Dermis microvascular lymphatic vessel endothelial cell (primary cell): ENCODE data around the gene SEMA4G. TPM values are rescaled to one million over a fixed set of nuclear protein-coding genes. Genes with fewer than 3 reads are reported as not detected.

Experiments
- DNase-seq, 2 donors: peaks; one replicate each; pipeline versions ENCODE4 v3.0.0 to v3.0.0-alpha.2; 2010; ENCODE audit warnings: low read depth in 2 of 2
- total RNA-seq: library from RNA; depleted of rRNA; stranded (reverse); fragments of >200 nt; gene quantifications from 2 replicates; pipeline ENCODE4 v1.2.1, GENCODE V29; 2014

The SEMA4G gene, protein sequence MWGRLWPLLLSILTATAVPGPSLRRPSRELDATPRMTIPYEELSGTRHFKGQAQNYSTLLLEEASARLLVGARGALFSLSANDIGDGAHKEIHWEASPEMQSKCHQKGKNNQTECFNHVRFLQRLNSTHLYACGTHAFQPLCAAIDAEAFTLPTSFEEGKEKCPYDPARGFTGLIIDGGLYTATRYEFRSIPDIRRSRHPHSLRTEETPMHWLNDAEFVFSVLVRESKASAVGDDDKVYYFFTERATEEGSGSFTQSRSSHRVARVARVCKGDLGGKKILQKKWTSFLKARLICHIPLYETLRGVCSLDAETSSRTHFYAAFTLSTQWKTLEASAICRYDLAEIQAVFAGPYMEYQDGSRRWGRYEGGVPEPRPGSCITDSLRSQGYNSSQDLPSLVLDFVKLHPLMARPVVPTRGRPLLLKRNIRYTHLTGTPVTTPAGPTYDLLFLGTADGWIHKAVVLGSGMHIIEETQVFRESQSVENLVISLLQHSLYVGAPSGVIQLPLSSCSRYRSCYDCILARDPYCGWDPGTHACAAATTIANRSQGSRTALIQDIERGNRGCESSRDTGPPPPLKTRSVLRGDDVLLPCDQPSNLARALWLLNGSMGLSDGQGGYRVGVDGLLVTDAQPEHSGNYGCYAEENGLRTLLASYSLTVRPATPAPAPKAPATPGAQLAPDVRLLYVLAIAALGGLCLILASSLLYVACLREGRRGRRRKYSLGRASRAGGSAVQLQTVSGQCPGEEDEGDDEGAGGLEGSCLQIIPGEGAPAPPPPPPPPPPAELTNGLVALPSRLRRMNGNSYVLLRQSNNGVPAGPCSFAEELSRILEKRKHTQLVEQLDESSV
- total RNA-seq, result 0.77 and 1.5 TPM in 2 replicates

DNA sequence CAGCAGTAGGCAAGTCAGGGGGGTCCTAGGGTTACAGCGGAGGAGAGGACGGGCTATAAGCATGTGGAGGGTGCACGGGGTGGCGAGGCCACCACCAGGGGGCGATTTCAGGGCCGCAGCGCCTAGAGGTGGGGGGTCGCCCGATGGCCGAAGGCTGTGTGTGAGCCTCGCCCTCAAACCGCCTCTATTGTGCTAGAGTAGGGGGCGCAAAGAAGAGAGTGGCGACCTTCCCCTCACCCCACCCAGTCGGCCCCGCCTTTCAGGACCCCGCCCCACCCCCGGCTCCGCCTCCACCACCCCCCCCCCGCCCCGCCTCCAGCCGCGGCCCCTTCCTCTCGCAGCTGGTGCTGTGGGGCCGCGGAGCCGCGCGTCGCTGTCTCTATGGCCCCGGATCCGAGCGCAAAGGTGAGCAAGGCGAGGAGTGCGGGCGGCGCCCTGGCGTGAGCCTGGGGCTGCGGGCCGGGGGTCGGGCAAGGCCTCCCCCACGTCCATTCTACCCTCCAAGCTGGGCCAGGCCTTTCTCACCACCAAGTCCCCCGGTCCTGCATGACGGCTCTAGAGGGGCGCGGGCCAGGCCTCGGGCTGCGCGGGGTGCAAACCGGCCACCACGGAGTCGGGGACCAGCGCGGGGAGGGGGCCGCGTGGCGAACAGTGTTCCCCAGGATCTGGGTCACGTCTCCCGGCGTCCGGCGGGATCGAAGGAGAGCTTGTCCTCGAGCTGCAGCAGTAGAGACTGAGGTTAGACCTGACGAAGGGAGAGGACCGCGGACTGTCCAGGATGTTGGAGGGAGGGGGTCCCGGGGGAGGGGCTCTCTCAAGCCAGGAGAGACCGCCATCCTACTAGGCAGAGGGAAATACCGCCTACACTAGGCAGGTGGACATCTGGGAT, at the start of gene SEMA4G:
Gene SEMA4G, plus strand, starts transcription at position 318 of the 889 bp plus-strand sequence. CDS start 3,409 bp downstream, outside the sequence.
- DNase-seq, result peak in 1 of 2 donors; percentile 46

DNA sequence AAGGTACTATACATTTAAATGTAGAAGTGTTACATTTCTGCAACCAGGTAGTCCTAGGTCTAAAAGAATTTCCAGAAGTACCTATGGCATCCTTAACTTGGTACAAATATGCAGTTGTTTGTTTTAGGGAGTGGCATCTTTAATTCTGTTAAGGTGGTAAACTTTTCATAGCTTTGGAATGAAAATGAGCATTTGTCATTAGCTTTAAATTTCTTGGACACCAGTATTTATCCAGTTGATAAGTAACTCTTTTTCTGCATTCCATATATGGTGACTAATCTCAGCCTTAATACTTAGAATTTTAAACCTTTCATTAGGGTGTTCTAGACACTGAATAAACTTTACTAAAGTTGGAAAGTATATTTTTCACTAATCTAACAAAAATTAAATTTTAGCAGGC, 45.7 kb upstream of the SEMA4G start:
- DNase-seq, result no peak

DNA sequence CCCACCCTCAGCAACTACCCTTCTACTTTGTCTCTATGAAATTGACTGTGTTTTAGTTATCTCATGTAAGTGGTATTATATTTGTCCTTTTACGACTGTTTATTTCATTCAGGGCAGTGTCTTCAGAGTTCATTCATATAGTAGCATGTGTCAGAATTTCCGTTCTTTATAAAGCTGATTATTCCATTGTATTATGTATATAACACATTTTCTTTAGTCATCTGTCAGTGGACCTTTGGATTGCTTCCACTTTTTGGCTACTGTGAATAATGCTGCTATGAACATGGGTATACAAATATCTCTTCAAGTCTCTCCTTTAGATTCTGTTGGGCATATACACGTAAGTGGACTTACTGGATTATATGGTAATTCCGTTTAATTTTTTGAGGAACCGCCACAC, 42.0 kb upstream of the SEMA4G start:
- DNase-seq, result peak; percentile 9 to 82

DNA sequence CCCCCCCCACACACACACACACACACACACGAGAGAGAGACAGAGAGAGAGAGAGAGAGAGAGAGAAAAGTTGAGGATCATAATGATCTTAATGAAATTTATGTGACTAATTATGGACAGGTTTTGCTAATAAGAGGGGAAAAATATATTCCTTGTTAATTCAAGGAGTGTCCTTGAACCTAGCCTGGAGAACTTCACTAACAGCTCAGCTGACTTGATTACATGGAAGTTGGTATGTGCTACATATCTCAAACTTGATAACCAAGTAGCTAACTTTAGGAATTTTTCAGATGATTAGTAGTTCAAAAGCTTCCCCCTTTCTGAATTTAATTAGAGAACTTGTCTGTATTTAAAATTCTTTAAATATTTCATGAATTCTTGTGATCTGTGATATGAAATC, 41.3 kb upstream of the SEMA4G start:
- no peak for DNase-seq

DNA sequence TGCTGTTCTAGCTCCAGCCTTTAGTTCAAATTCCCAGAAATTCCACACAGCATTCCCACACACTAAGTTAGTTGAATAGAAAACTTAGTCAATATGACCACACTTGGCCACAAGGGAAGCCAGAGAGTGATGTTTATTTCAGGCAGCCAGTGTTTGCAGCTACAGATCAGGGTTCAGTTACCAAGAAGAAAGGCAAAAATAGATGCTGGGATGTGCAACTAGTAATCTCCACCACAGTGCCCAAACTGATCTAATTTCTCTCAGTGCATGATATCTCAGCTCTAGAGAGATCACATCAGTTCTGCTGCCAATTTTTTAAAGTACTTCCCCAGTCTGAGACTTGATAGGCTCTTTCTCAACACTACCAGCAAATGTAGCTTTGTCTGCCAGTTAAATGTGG, 38.9 kb upstream of the SEMA4G start:
- no peak for DNase-seq

DNA sequence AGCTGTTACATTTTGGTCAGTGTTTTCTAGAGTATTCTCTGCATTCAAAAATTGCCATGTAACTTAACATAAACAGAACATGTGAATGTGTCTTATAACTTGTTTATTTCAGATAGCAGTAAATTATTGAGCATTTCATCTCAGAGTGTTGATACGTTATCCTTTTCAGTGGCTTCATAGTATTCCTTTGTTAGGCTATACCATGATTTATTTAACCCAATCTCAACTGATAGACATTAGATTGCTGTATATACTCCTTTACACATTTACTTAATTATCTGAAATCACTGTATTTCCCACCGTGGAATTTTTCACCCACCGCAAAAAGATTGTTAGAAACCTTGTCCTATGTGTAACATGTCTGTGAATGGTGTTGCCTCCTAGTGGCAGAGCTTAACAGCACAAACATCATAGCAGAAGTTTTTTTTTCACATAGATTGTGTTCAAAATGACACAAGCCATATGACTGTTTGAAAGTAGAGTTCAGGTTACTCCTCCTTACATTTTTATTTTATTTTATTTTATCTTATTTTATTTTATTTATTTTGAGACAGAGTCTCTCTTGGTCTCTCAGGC, 35.1 kb upstream of the SEMA4G start:
- peak in 1 of 2 donors; percentile 25 for DNase-seq

DNA sequence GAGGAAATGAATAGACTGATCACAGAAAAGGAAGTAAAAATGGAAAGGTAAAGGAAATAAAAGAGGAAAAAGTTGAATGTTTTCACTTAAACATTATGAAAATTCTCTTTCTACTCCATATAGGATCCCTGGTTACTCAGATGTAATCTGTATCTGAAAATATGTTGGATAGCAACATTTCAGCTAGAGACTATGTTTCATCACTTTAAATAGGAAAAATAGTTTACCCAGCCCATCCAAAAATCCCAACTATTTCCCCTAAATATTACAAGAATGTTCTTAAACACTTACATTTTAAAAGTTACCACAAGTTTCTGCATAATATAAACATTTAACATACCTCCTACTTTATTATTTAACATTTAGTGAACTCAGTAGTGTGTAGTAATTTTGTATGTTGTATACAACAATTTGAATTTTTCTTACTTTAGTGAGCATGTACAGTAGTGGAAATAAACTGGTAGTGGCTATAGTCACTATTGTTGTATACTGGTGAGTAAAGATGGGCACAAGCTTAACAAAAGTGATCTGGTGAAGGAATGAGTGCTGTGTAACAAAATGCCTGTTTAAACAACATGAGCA, 29.4 kb upstream of the SEMA4G start:
- no peak for DNase-seq

DNA sequence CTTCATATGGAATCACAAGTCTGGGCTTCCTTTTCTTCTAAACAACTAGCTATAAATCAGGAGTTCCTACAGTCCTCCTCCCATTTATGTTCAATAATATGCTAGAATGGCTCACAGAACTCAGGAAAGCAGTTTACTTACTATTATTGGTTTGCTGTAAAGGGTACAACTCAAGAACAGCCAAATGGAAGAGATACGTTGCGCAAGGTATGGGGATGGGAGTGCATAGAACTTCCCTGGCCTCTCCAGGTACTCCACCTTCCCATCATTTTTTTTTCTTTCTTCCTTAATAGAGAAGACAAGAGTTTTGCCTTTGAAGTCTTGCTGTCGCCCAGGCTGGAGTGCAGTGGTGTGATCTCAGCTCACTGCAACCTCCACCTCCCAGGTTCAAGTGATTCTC, 27.1 kb upstream of the SEMA4G start:
- DNase-seq, result no peak

DNA sequence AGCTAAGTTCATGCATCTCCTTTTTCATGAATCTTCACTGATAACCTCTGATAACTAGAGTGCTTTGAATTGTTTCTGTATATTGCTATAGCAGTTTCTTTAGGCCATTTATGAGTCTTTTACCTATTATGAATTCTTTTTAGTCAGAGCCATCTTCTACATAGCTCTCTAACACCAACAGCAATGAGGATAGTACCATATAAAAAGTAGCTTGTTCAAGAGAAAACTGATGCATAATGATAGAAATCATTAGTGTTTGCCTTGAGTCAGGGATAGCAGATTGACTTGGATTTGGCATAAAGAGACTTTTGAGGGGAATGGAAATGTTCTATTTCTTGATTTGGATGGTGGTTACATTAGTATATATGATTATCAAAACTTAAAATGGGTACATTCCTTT, 25.8 kb upstream of the SEMA4G start:
- no peak for DNase-seq

DNA sequence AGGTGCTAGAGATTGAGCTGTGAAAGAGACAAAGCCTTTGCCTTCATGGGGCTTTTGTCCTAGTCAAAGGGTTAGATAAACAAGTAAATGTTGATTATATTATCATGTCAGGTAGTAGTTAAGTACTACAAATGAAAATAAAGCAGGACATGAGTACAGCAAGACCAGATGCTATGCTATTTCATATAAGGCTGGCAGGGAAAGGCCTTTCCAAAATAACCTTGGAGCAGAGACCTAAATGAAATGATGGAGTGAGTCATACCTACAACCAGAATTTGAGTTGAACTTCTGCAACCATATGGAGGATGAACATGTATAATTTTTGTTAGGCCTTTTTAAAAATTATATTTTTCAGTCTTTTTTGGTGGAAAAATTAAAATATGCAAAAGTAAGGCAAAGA, 23.6 kb upstream of the SEMA4G start:
- no peak for DNase-seq

DNA sequence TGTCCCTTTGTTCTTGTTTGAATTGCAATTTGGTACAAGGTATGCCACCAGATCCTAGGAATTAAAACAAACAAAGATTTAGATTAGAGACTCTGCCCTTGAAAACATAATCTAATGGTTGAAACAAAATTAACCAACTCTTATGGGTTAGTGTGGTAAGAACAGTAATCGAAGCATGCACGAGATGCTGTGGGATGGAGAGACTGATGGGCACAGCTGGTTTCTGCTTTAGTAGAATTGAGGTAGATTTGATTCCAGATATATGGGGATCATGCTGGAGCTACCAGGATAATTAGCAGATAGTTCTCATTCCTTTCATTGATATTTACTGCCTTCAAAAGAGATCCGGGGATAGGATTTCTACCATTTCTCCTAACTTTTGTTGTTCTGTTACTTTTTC, 20.4 kb upstream of the SEMA4G start:
- no peak for DNase-seq

DNA sequence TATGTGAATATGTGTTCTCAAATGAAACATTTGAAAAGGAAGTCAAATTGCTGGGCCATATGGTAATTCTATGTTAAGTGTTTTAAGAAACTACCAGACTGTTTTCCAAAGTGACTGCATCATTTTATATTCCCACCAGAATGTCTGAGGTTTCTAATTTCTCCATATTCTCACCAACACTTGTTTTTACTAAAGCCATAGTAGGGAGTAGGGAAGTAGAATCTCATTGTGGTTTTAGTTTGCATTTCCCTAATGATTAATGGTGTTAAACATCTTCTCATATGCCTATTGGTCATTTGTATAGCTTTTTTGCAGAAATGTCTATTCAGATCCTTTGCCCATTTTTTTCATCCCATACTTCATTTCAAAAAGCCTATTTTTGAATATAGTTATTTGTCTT, 9.1 kb upstream of the SEMA4G start:
- no peak for DNase-seq

DNA sequence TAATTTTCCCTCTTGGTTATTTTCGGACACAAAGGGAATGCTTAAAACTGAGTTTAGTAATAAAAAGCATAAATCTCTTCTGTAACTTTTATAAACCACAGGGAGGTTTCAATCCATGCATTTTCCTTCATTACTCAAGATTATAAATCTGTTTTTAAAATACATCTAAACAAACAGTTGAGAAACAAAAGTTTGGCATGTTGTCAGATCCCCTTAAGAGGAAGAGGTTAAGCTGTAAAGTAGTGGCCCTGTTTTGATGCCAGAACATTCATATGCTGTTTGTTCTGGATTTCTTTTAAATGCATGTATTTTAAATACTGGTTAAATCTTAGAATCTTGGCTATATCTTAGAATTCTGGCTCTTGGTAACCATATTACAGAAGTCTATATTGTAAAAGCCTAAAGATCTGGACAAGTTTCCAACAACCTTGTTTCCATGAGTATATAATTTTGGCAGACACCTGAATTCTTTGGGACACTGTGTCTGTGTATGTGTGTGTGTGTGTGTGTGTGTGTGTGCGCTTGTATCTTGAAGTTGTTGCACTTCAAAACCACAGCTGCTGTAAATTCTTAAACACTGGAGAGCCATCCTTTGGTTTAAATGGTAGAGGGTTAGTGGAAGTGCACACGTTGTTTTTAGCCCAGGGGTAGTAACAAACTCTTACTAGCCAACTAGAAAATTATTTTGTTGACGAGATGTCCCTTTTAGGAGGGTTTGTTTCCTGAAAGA, 6.8 kb upstream of the SEMA4G start:
- DNase-seq, result no peak

DNA sequence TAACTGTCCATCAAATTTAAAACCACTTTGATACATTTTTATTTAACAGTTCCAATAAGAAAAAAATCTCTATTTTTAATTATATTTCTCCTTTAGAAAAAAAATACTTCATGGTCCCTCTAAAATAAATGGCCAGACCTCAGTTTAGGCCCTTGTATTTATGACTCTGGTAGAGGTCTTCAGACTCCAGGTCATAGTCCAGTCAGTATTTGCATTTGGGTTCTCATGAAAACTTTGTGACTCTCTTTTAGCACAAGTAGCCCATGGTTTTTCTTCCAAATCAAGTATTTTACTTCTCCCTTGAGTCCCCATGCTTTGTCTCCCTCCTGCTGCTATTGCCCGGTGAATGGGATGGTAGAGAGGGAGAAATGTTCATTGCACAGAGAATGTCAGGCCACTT, 5.5 kb upstream of the SEMA4G start:
- DNase-seq, result no peak

DNA sequence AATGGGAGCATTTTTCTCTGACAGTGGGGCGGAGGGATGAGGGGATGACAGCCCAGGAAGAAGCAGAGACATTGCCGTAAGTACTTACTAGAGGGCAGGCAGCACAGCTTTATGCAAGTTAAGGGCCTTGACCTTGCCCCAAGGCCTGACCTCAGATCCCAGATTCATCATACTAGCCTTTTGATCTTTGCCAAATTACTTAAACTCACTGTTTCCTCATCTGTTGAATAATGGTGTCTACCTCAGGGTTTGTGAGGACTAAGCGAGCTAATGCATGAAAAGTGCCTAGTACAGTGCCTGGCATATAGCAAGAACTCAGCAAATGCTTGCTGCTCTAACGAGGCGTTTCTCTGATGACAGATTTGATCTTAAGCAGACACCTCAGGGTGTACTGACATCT, 3.5 kb upstream of the SEMA4G start:
- DNase-seq, result no peak

DNA sequence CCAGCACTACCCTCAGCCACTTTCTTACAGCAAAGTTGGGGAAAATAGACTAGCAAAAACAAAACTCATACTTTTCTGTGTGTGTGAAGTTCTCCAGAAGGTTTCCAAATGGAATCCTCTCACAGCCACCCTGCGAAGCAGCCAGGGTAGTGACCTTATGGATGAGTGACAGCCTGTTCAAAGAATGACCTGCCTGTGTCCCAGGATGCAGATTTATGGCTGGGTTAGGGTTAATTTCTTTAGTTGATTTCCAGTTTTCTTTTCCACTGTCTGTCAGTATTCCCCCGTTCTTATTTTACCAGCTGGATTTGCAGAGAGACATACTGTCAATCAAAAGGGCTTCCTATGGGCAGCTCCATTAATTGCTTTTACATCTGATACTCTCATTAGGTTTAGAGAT, 2.4 kb upstream of the SEMA4G start:
- no peak for DNase-seq

DNA sequence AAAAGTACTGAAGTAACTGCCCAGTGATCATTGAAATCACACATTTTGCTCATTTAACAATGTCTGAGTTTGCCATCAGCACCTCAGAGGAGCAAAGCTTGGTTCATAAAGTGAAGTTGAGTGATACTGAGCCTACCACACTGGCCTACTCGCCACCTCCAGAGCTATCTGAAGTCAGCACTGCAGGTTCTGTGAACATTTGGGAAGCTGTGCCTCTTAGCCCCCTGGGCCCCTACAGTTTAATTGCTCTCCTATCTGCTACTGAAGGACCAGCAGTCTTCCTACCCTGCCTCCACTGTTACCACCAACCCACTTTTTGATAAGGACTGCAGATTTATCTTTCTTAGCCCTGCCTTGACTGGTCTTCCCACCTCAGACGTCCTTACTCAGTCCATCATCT, 2.0 kb upstream of the SEMA4G start:
- no peak for DNase-seq

DNA sequence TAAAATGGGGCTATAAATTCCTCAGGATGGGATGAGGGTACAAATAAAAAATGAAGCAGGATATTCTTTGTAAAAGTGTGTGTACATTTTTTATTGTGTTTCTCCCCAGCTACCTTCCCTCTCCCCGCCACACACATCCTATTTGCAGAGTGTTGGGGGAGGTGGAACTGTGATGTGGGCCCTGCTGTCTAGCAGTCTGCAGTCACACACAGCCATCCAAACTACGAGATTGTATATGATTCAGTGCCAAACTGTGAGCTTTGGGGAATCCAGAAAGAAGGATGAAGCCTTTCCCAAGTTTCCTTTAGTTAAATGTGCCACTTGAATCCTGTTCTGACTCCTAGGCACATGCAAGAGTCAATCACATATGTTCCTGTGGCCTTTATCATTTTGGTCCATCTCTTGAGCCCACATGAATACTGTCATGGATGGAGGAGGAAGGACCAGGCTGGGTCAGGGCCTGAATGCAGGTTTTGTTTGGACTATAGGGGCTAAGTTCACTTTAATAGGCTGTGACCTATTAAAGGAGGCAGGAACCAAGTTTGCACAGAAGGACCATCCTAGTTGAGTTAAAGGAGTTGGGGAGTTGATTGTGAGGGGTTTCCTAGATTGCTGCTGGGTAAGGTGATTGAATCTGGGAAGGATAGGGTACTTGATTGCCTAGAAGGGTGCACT, 1.1 kb upstream of the SEMA4G start:
- no peak for DNase-seq

DNA sequence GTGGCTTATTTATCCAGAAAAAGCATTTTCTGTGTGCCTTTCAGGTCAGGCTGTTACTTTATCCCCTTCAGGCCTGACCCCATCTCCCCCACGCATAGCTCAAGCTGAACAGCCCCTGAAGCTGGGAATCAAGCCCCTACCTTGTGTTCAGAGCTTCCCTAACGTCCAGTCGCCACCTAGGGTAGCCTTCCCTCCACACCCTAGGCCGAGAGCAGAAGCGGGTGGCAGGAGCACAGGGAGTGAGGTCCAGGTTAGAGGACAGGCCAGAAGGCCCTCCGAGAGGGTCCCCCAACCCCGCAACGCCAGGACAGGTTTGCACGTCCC, 479 bp upstream of the SEMA4G start:
- DNase-seq, result no peak
